GM10266 (cell line): ENCODE measurements around the gene TOPBP1.

Experiments
- DNase-seq: peaks from one replicate; pipeline ENCODE4 v3.0.0; 2012; ENCODE audit errors: extremely low spot score
- TF ChIP-seq, protein P1 (sequence below): IDR thresholded peaks from 2 replicates; pipeline ENCODE4 v1.5.1; 2012; ENCODE audit warnings: mild to moderate bottlenecking, low read depth; ENCODE audit not compliant: control insufficient read depth, insufficient read depth; ENCODE audit errors: missing control alignments

TOPBP1 gene

DNA sequence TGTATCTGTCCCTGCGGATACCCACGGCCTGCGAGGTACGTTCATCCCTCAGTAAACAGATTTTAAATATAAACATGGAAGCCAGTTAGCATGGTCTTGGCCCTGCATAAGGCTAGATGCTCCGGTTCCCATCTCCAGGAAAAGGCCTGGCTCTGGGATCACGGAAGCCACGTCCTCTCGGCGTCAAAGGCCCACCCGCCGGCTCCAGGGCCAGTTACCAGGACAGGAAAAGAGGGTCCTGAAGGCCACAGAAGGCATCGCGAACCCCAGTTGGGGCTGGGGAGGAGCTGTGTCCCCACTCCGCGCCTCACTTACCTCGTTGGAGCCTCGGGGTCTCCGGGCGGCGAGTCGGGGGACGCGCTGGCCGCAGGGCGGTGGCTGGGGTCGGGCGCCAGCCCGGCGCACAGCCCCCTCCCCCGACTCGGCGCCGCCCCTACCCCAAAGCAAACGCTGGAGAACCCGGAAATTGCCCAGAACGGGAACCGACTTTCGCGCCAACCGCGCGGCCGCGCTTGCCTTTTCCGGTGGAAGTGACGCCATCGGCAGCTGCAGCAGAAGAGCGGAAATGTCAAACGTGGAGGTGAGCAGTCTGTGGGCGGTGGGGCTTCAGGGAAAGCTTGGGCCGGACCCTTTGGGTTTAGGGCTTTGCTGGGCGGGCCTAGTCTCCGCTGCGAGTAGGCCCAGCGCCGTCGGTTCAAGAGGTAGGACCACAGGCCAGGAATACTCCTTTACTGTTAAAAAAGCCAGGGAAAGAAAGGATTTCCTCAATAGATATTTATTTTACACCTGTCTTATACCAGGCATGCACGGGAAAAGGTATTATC is at the start of gene TOPBP1:
TOPBP1 (minus strand) TSS at position 488 of the 824 bp plus-strand sequence. CDS start 814 bp downstream, outside the sequence.
- TF ChIP-seq, protein P1, sequence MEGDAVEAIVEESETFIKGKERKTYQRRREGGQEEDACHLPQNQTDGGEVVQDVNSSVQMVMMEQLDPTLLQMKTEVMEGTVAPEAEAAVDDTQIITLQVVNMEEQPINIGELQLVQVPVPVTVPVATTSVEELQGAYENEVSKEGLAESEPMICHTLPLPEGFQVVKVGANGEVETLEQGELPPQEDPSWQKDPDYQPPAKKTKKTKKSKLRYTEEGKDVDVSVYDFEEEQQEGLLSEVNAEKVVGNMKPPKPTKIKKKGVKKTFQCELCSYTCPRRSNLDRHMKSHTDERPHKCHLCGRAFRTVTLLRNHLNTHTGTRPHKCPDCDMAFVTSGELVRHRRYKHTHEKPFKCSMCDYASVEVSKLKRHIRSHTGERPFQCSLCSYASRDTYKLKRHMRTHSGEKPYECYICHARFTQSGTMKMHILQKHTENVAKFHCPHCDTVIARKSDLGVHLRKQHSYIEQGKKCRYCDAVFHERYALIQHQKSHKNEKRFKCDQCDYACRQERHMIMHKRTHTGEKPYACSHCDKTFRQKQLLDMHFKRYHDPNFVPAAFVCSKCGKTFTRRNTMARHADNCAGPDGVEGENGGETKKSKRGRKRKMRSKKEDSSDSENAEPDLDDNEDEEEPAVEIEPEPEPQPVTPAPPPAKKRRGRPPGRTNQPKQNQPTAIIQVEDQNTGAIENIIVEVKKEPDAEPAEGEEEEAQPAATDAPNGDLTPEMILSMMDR = no peak
- peak; percentile 95 for DNase-seq

- TF ChIP-seq, protein P1 = no peak
- no peak for DNase-seq
Observed at GRCh38 chr3:133711013-133711412, 49.3 kb upstream of the TOPBP1 start.

DNA sequence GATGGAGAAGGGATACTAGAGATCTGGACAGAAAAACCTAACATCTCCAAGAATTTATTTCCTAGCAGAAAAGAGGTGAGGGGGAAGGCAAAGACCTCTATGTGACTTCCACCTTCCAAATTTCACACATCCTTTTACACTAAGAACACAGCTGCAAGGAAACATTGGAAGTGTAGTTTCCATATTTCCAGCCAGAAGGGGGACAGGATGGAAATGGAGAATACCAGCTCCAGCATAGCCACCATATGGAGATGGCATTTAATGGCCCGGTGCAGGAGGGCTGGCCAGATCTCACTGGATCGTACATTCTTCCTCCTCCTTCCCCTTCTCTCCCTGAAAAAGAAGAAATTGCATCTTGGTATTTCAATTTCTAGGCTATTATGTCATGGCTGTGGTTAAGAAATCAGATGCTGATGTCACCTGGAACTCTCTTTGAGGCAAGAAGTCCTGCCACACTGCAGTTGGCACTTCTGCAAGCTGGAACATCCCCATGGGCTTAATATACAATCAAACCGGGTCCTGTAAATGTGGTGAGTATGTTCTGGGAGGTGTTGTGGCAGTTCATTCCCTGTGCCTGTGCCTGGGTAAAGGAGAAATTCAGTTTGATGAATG is 47.5 kb upstream of the TOPBP1 start:
- DNase-seq = no peak
- TF ChIP-seq, protein P1 = no peak

- DNase-seq = no peak
- TF ChIP-seq, protein P1 = no peak
Observed at GRCh38 chr3:133706033-133706432, 44.3 kb upstream of the TOPBP1 start.

- TF ChIP-seq, protein P1 = no peak
Observed at GRCh38 chr3:133703915-133704314, 42.2 kb upstream of the TOPBP1 start.

GRCh38 chr3:133701435-133702358 is 40.0 kb upstream of the TOPBP1 start:
- TF ChIP-seq, protein P1 = no peak
- no peak for DNase-seq

More at GRCh38 chr3:133703915-133704314, 42.2 kb upstream of the TOPBP1 start:
- DNase-seq = no peak

GRCh38 chr3:133700351-133700750 is 38.6 kb upstream of the TOPBP1 start:
- TF ChIP-seq, protein P1 = no peak
- no peak for DNase-seq
